NCI-H2171 (cell line): ENCODE results near the gene ACADS.

ENCODE experiments used
- DNase-seq: peaks from one replicate; lab custom pipeline; 2025; lab: John Stamatoyannopoulos, UW

The ACADS gene

DNA sequence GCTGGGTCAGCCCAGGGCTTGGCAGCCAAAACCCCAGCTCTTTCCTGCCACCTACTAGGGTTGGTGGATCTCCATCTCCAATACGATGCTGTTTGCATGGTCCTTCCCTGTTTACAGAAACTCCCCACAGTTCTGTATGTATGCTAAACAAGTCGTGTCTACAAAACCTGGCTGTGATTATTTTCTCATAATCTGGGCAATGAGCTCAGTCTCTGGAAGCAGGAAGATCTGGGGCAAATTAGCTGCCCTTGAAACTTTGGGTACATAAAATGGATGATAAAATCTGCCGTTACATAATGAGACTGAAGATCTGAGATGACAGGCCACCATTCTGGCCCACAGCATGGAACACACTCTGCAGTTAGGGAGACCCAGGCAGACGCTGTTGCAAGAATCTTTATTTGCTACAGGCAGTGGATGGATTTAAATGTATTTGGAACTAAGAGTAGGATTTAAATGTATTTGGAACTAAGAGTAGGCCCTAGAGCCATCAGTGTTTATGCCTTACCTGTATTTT lies 31.7 kb downstream of the ACADS start:
- DNase-seq, result no peak

DNA sequence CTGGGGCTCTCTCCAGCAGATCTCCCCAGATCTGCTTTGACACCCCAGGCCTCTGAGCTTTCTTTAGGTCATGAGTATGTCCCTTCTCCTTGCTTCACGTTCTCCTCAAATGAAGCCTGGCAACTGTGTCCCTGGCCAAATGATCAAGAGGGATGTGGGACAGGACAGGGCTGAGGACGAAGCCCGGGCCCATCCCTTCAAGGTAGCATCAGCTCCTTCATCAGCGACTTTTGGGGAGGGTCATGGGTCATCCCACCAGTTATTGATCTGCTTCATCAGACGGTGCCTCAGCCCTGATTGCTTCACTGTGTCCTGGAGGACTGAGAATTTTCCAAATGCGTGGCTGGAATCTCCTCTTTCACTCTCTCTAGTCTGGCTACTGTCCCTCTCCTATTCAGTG lies 32.3 kb downstream of the ACADS start:
- DNase-seq, result no peak

DNA sequence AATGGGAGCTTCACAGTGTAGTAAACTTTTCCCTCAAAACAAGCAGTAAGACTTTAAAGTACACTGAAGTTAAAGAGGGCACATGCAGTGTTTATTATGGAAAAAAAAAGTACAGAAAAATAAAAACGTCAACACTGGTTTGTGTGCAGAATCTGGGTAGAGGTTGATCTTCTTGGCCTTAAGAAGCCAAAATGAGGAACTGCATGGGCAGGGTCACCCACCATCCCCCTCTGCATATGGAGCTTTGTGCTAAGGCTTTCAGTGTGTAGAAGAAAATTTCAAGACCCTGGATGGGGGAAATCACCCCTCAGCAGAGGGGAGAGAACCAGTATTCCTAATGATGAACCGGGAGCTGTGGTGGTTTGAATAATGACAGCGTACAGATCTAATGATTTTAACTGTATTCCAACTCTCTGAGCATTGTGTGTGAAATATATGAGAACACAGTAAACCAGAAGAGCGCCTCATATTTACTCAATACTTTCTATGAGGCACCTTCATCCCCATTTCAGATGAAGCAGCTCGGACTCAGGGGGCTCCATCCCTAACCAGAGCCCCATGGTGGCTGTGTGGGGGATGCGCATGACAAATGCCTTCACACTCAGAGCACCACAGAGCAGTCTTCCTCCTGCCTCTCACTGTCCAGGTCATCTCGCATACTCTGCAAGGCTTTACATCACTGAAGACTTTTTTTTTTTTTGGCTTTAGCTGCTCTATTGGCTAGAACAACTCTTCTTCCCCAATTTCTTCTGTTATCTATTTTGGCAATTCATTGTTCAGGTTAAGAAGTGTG lies 33.4 kb downstream of the ACADS start:
- DNase-seq, result no peak

DNA sequence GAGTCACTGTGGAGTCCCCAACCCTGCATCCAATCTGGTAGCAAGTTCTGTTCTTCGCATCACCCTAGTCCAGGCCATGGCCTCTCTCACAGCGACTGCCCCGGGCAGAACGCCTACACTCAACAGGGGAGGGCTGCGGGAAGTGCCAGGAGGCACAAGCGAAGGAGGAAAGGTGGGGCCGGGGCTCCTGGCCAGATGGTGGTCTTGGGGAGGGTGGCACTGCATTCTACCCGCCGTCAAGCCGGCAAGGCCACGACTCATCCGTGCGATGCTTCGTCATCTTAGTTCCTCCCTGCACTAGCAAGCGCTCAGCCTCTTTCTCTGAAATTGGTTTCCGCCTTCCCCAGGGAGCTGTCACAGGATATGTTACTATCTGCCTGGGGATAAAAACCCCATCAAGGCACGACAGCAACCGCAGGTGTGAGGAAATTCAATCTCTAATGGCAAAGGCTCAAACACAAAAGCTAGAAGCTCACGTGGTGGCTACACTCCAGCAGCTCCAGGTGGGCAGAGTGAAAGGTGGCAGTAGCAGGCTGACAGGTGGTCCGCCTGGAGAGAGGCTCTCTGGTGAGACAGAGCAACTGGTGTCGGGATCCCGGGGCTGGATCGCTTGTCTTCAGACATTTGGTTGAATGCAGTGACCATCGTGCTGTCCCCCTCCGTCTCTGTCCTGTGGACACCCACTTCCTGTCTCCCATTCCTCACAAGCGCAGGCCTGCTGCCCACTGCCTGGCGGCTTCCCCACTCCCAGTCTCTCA lies 34.1 kb downstream of the ACADS start:
- DNase-seq, result peak; percentile 96

DNA sequence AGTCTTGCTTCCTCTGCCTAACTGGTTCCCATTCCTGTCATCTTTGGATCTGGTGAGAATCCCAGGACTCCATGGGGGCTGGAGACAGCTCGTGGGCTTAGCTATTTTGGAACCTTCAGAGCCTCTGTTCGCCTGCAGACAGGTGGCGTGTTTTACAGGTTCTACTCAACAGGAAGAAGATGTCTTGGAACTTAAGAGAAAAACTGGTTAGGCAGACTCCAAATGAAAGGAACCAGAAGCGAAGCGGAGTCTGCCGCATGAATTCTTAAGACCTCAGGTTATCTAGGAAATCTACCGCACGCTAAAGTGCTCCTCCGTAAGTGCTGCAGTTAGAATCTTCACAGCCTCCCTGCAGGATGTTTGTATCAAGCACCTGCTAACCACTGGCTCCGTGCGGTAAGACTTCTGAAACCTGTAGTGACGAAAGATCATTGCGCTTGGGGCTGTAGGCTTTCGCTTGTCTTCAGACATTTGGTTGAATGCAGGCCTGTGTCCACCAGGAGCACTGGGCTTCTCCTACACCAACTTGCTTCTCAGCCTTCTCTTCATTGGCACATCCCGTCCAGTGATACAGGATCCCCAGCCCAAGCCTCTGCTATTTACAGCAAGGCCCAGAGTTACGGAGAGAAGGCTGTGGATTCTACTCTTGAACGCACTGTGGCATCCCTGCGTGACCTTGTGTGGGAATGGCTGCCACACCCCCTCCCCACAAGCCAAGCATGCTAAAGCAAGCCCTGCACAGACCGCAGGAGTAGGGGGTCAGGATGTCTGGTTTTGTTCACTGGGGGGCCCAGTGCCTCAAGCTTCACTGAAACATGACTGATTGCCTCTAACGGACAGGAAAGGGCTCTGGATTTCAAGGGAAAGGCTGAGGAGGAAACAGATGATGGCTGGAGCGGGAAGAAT lies 35.0 kb downstream of the ACADS start:
- no peak for DNase-seq

DNA sequence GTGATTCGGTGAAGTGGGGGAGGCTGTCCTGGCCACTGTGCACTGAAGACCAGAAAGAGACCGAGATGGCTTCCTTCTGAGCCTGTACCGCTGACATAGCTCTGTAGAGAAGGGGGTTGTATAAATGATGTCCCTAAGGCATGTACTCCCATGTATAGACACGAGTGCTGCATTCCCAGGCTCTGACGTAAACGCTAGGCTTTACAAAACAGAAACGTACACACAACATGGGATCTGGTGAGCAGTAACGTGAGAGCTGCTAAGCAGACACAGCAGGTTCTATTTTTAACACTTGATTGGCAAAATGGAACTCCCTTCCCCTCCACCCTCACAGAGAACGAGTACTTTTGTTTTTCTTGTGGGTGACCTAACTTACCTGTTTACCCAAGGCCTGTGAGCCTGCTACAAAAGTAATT lies 35.9 kb downstream of the ACADS start:
- no peak for DNase-seq

DNA sequence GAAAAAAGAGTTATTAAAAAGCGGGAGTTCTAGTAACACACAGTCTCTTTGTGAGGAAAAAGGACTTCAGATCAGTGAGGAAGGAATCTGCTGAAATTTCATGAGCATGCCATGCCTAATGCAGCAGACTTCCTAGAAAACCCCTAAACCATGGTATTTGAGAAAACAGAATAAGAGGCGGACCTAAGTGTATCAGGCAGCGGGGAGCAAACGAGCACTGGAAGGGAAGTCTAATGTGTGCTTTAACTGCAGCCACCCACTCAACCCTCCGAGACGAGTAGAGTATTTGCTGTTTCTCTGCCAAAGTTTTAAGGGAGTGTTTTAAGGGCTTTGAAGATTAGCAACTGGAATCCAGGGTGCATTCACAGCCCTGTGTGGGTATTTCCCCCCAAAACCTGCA lies 36.5 kb downstream of the ACADS start:
- no peak for DNase-seq

DNA sequence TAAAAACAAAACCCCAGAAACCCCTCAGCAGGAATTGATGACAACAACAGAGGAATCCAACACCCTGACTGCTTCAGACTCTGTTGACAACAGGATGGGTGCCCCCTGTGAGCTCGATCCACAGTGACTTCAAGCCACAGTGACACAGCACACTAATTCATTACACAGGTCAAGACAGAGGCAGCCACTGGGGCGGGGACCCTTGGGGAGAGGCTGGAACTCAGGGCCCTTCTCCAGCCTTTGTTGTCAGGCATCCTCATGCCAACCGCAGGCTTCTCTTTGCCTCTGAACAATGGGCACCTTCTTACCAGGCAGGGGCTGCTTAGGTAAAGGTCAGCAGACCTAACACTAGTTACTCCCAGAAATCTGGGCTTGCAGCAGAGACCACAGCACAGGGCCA lies 37.6 kb downstream of the ACADS start:
- no peak for DNase-seq

DNA sequence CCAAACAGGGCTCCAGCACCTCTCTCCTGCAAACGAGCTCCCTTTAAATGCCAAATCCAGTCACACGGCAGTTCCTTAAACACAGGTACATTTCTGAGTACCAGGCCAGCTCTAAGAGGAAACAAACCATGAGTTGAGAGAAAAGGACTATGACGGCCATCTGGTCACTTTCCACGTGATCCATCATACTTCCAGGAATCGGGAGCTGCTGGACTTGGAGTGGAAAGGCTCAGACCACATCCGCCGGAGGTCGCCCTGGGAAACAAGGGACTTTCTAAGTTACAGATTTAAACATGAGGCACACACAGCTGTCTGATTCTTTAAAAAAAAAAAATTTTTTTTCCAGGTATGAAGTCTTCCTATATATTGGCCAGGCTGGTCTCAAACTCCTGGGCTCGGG lies 39.2 kb downstream of the ACADS start:
- no peak for DNase-seq

DNA sequence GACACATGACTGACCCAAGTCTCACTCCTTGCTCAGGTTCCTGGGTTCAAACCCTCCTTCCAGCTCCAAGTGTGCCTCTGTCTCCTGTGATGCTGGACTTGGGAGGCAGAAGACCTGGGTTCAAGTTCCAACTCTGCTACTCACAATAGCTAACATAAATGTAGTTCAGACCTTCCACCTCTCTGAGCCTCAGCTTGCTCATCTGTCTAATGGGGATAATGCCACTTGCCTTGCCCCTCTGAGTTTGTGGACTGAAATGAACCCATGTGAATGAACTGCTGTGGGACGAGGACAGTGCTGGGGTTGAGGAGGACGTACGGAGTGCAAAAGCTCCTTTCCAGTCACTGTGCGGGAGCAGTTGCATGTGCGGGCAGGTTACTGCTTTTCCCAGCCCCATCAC lies 40.9 kb downstream of the ACADS start:
- DNase-seq, result no peak

DNA sequence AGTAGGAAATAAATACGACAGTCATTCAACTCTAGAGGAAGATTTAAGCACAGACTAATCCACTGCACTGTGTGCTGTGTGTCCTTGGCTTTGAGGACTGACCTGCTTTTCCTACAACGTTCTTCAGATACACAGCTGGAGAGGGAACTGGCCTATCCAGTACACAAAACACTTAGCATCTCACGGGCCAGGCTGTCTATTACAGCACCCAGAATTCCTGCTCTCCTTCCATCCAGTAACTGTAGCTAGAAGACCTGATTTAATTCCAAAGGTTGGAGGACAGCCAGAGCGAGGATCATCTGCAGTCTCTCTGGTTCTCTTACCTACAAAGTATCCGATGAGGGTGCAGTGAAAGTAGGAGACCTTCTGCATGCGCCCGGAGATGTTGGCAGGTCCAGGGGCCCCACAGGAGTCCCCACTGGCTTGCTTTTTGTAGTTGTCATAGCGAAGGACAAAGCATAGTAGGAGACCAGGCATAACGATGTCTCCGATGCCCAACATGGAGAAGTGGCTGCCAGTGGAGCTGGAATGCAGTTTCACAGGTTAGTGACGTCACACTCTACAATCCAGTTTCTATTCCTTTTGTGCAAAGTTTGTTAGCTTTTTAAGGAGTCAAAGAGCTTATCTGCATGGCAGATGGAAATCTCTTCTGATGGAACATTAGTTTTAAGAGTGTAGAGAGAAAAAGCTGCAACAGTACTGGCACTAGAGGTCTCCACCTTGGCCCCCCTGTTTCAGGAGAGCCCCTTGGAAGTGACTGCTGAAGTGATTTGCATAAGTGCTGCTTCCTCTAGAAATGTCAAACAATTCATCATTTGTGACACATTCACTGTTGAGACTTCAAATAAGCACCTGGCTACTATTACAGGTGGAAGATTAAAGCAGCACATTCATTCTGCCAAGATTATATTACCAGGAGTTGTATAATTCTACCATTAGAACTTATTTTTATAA lies 41.7 kb downstream of the ACADS start:
- DNase-seq, result no peak

DNA sequence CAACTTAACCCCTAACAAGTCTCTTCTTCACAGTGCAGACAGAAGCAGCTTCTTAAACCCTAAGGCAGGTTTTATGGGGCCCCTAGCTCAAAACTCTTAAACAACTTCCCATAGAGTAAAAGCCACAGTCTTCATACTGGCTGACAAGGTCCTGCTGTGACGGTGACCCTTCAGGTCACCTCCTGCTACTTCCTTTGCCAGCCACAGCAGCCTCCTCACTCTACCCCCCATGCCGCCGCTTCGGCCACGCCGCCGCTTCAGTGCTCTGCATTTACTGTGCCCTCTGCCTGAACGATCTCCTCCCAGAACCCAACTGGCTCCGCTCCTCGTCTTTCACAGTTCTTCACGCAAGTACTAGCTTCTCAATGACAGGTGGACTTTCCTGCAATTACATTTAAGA lies 45.5 kb downstream of the ACADS start:
- DNase-seq, result no peak

DNA sequence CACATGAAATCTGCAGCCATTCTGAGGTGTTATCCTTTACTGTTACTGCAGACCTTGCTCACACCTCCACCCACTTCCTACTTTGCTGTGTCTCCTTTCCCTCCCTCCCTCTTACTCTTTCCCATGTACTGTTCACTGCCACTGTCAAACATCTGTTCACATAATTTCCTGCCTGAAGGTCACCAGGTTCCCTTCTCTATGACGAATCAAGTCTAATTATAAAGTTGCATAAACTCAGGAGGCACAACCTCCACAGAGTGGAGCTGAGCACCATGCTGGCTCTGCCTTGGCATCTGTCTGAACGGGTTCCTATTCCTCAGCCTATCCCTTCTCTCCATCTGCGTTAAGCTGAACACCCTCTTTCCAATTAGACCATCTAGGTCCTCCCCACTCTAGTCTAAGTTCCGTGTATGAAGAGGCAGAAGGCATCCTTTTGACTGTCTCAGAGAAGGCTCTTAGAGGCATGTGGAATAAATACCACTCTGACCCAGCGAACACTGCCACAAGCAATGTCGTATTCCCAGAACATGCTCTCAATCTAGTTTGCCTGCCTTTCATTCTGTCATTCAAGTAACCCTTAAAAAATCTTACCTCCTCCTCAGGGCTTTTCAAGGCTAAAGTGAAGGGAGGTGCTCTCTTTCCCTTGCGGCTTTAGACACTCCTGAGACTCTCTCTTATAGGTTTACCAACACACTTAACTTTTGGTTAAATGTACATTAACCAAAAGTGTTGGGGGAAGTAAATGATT lies 48.7 kb downstream of the ACADS start:
- DNase-seq, result no peak

DNA sequence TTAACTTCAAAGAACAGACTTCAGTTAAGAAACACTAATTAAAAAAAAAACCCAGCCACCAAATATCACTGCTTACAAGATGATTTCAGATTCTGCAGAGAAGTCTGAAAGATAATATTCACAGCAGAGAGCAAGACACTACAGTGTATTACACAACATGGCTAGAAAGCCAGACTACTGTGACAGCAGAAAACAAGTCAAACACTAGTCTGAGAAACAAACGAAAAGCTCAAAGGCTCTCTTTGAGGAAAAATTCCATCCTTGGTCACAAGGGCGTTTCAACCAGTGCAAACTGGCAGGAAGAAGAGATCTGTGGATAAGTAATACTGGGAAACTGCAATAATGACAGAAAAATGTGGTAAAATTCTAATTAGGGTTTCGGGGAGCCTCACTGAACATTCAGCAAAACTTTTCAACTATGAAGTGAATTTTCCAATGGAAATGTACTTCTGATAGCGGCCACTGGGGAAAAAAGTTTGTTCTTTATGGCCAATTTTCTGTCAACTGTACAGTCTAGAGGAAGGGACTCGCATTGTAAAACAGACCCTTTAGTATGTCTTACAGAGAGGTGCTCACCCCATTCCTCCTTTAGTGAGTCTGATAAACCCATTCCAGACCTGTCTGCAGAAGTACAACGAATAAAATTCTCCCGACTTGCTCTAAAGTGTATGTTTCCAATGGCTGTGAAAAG lies 50.4 kb downstream of the ACADS start:
- DNase-seq, result no peak

DNA sequence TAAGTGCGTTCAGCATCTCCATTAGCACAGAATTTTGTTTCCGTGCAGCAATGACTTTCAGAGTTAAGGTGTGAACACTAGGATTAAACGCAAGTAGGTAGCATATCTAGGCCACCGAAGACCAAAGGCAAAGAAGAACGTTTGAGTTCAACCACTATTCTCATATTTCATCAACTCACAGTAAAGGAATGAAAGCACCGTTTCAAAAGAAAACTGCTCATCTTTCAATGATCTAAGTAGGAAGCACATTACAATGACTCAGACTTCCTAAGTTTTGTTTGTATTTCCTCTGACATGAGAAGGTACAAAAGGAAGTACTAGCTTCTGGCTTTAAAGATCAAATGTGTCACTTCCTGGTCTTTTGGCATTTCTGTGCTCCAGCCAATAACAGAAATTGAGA lies 57.6 kb downstream of the ACADS start:
- no peak for DNase-seq

DNA sequence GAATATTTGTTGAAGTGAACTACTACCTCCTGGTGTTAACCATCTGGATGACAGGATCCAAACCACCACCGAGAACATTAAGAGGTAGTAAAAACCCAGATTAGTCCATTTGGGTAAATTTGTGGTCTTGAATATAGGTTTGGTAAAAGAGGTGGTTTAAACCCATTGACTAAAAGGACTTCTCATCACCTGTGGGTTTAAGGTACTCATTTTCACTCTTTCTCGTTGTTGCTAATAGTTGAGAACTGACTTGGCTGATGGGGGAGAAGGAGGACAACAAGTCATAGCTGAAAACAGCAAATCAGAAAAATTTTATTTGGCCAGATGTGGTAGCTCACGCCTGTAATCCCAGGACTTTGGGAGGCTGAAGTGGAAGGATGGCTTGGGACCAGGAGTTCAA lies 59.2 kb downstream of the ACADS start:
- DNase-seq, result no peak

DNA sequence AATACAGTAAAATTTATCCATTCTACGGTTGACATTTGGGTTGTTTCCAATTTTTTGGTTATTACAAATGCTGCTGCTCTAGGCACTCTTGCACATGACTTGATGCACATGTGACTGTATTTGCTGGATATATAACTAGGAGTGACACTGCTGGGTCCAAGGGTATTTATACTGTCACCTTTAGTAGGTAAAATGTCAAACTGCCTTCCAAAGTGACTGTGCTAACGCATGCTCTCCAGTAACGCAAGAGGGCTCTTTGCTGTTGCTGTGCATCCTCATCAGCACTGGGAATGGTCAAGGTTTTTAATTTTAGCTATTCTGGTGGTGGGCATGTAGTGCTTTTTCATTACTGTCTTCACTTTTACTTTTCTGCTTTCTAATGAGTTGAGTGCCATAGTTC lies 62.3 kb downstream of the ACADS start:
- no peak for DNase-seq
